OCI-LY7 (cell line): ENCODE data around the gene MSRB2.

Experiments used
- EZH2phosphoT487 ChIP-seq: fragments of 200-600 bp; sonication (generic); IDR thresholded peaks from 2 replicates; pipeline ENCODE4 v1.6.1; 2018; ENCODE audit warnings: low read depth, borderline replicate concordance, mild to moderate bottlenecking, mixed run types, antibody characterized with exemption, low read length, moderate library complexity, mixed read lengths
- TF ChIP-seq, protein P1 (sequence below): fragments of 200-600 bp; sonication (generic); conservative IDR thresholded peaks from 2 replicates; pipeline ENCODE4 v1.5.1; 2014; ENCODE audit warnings: mild to moderate bottlenecking, antibody characterized with exemption, low read length, moderate library complexity, mixed read lengths

DNA sequence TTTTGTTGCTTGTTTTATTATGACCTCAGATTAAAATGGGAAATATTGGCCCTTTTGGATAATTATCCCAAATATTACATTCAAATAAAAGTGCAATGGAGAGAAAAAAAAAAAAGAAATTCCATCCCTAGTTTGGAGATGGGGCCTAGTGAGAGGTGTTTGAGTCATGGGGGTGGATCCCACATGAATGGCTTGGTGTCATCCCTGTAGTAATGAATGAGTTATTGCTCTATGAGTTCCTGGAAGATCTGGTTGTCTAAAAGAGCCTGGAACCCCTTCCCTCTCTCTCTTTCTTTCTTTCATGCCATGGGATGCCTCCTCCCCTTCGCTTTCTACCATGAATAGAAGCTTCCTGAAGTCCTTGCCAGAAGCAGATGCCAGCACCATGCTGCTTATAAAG, 44.3 kb downstream of the MSRB2 start:
- TF ChIP-seq EZH2phosphoT487, result no peak
- TF ChIP-seq, protein P1, sequence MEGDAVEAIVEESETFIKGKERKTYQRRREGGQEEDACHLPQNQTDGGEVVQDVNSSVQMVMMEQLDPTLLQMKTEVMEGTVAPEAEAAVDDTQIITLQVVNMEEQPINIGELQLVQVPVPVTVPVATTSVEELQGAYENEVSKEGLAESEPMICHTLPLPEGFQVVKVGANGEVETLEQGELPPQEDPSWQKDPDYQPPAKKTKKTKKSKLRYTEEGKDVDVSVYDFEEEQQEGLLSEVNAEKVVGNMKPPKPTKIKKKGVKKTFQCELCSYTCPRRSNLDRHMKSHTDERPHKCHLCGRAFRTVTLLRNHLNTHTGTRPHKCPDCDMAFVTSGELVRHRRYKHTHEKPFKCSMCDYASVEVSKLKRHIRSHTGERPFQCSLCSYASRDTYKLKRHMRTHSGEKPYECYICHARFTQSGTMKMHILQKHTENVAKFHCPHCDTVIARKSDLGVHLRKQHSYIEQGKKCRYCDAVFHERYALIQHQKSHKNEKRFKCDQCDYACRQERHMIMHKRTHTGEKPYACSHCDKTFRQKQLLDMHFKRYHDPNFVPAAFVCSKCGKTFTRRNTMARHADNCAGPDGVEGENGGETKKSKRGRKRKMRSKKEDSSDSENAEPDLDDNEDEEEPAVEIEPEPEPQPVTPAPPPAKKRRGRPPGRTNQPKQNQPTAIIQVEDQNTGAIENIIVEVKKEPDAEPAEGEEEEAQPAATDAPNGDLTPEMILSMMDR, result no peak
